Mesothelial cell of epicardium (in vitro differentiated cells): ENCODE results near the gene NEXN. TPM values are rescaled to one million over a fixed set of nuclear protein-coding genes. Genes with fewer than 3 reads are reported as not detected.

ENCODE experiments used
- DNase-seq, 2 experiments: peaks; one replicate each; pipeline ENCODE4 v3.0.0; 2021; ENCODE audit warnings: low spot score in 2 of 2; ENCODE audit not compliant: unreplicated experiment in 2 of 2
- H3K27ac Mint-ChIP-seq: 2 replicates; pipeline ENCODE4 v1.8.0; 2021; ENCODE audit warnings: mixed read lengths
- H3K27me3 Mint-ChIP-seq: 2 replicates; pipeline ENCODE4 v1.8.0; 2021; ENCODE audit warnings: low read depth, mixed read lengths
- H3K36me3 Mint-ChIP-seq: 2 replicates; pipeline ENCODE4 v1.8.0; 2021; ENCODE audit warnings: mixed read lengths
- H3K4me1 Mint-ChIP-seq: 2 replicates; pipeline ENCODE4 v1.8.0; 2021; ENCODE audit warnings: mixed read lengths
- H3K4me3 Mint-ChIP-seq: 2 replicates; pipeline ENCODE4 v1.8.0; 2021; ENCODE audit warnings: mild to moderate bottlenecking, moderate library complexity, mixed read lengths
- H3K9me3 Mint-ChIP-seq: 2 replicates; pipeline ENCODE4 v1.8.0; 2021; ENCODE audit warnings: mixed read lengths
- total RNA-seq: library from RNA; stranded (reverse); gene quantifications from 3 replicates; pipeline ENCODE4 v1.2.1, GENCODE V29; 2021
- TF ChIP-seq, protein P1 (sequence below): fragments of 200-600 bp; sonication (generic); IDR thresholded peaks from one replicate; pipeline ENCODE4 v1.5.0; 2021; ENCODE audit warnings: antibody characterized with exemption; ENCODE audit not compliant: unreplicated experiment

NEXN gene
- total RNA-seq: 6.9 to 8.2 TPM (median 7.0 TPM) in 3 replicates

DNA sequence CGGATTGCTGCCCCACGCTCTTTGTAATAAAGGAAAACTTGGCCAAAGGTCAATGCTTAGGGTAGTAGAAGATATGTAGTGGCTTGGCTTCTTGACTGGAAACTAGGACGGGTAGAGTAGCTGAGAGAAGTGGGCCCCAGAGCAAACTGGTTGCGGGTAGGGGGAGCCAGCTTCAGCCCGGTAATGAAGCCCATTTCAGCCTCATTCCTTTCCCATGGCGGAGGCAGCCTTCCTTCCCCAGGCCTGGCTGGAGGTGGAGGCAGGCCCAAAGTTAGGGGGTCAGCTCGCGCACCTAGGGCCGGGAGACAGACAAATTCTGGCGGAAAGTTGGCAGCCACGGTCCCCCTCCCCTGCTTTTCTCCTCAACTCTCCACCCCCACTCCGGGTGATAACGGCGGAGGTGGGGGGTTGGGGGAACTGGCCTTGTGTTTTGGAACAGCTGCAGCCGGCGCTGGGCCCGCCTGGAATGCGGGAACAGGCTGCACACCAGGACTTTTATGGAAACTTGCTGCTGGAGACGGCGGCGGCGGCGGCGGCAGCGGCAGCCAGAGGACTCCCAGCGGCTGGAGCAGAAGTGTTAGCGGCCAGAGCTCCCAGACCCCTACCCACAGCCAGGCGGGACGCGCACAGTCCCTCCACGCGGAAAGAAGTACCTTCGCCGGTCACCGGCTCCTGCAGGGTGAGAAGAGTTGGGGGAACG is at the start of gene NEXN:
Gene NEXN (plus strand): TSS at position 544 of the 700 bp plus-strand sequence. CDS start 27,483 bp downstream, outside the sequence.
- no peaks in the 10 kb centered on the region for H3K27me3 Mint-ChIP-seq
- H3K36me3 Mint-ChIP-seq: no peaks in the 10 kb centered on the region
- TF ChIP-seq, protein P1, sequence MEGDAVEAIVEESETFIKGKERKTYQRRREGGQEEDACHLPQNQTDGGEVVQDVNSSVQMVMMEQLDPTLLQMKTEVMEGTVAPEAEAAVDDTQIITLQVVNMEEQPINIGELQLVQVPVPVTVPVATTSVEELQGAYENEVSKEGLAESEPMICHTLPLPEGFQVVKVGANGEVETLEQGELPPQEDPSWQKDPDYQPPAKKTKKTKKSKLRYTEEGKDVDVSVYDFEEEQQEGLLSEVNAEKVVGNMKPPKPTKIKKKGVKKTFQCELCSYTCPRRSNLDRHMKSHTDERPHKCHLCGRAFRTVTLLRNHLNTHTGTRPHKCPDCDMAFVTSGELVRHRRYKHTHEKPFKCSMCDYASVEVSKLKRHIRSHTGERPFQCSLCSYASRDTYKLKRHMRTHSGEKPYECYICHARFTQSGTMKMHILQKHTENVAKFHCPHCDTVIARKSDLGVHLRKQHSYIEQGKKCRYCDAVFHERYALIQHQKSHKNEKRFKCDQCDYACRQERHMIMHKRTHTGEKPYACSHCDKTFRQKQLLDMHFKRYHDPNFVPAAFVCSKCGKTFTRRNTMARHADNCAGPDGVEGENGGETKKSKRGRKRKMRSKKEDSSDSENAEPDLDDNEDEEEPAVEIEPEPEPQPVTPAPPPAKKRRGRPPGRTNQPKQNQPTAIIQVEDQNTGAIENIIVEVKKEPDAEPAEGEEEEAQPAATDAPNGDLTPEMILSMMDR: no peak
- peaks cover 11% of the 10 kb centered on the region for H3K4me1 Mint-ChIP-seq
- H3K4me3 Mint-ChIP-seq: peak within 1 kb of the TSS; percentile 88
- peak; percentile 50 to 80 for DNase-seq
- no peaks in the 10 kb centered on the region for H3K9me3 Mint-ChIP-seq
- peak within 1 kb of the TSS; percentile 94 for H3K27ac Mint-ChIP-seq

DNA sequence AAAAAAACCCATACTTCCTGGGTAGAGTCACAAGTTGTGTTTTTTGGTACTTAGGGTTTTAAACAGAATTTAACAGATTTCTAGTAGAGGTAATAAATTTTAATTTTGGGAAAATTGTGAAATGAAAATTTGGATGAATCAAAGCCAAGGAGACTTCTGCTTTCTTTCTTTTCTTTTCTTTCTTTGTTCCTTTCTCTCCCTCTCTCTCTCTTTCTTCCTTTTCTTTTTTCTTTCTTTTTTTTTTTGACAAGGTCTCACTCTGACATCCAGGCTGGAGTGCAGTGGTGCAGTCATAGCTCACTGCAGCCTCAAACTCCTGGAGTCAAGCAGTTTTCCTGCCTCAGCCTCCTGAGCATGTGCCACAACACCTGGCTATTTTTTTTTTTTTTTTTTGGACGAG is 46.9 kb upstream of the NEXN start:
- Mint-ChIP-seq H3K27me3 (no peaks in the 10 kb centered on the region), H3K36me3 (peaks cover 2% of the 10 kb centered on the region), H3K27ac (no peak overlapping the region), H3K4me3 (no peak overlapping the region), H3K9me3 (no peaks in the 10 kb centered on the region), H3K4me1 (peaks cover 3% of the 10 kb centered on the region)
- TF ChIP-seq, protein P1: no peak
- DNase-seq: no peak

DNA sequence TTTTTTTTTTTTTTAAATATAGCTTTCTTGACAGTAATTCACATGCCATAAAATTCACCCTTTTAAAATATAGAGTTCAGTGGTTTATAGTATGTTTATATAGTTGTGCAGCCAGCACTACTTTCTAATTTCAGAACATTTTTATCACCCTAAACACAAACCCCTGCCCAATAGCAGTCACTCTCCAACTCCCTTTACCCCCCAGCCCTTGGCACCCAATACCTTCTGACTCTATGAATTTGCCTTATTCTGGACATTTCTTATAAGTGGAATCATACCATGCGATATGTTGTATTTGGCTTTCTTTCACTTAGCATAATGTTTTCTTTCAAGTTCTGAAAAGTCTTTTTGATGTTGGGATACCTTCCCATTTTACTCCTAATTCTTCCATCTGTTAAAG is 42.5 kb upstream of the NEXN start:
- peaks cover 3% of the 10 kb centered on the region for H3K4me1 Mint-ChIP-seq
- no peaks in the 10 kb centered on the region for H3K9me3 Mint-ChIP-seq
- H3K36me3 Mint-ChIP-seq: peaks cover 8% of the 10 kb centered on the region
- DNase-seq: no peak
- no peak overlapping the region for H3K27ac Mint-ChIP-seq
- TF ChIP-seq, protein P1: no peak
- no peaks in the 10 kb centered on the region for H3K27me3 Mint-ChIP-seq
- no peak overlapping the region for H3K4me3 Mint-ChIP-seq

DNA sequence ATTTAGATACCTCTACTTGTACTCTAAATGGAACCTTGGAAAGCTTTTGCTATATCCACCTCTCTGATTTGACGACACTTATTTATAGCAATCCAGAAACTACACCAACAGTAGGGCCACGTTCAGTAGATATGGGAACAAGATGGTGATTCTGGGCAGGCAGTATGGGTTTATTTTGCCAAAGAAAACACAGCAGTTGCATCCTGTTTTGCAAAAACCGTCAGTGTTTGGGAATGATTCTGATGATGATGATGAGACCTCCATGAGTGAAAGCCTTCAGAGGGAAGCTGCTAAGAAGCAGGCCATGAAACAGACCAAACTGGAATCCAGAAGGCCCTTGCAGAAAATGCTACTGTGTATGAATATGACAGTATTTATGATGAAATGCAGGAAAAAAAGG is 41.5 kb upstream of the NEXN start:
- no peaks in the 10 kb centered on the region for H3K27me3 Mint-ChIP-seq
- peaks cover 3% of the 10 kb centered on the region for H3K4me1 Mint-ChIP-seq
- H3K36me3 Mint-ChIP-seq: peaks cover 8% of the 10 kb centered on the region
- no peak overlapping the region for H3K4me3 Mint-ChIP-seq
- TF ChIP-seq, protein P1: no peak
- DNase-seq: no peak
- no peaks in the 10 kb centered on the region for H3K9me3 Mint-ChIP-seq
- no peak overlapping the region for H3K27ac Mint-ChIP-seq

DNA sequence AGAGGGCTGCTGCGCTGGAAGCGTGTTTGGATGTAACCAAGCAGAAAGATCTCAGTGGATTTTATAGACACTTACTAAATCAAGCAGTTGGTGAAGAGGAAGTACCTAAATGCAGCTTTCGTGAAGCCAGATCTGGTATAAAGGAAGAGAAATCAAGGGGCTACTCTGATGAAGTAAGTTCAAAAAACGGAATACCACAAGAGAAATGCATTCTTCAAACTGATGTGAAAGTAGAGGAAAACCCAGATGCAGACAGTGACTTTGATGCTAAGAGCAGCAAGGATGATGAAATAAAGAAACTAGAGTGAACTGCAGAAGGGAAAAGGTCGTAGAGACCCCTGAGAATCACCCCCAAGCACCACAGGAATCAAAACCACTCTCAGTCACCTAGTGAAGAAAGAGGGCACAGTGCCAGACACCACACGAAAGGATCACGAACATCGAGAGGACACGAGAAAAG is 40.8 kb upstream of the NEXN start:
- Mint-ChIP-seq H3K36me3 (peaks cover 8% of the 10 kb centered on the region), H3K9me3 (no peaks in the 10 kb centered on the region), H3K27ac (no peak overlapping the region), H3K4me1 (peaks cover 3% of the 10 kb centered on the region), H3K4me3 (no peak overlapping the region), H3K27me3 (no peaks in the 10 kb centered on the region)
- TF ChIP-seq, protein P1: no peak
- DNase-seq: no peak
